ENCODE results near the gene ARHGAP26. TPM values are rescaled to one million over a fixed set of nuclear protein-coding genes. Genes with fewer than 3 reads are reported as not detected.
A peak's percentile ranks its signal among the peaks of the same experiment; 100 is the strongest.

The ARHGAP26 gene
- total and polyA plus RNA-seq, 10 donors, result 4.2 to 148 (median 55.5) TPM

- Histone ChIP-seq H3K27ac (peak overlapping the region; percentile 68 to 90 (median 84)), H3K36me3 (no peaks in the 10 kb centered on the region), H3K4me3 (peak overlapping the region in 2 of 8 donors; percentile 4 to 60), H3K4me1 (peaks cover 12 to 92% (median 68%) of the 10 kb centered on the region in 6 donors), H3K27me3 (replicated peaks in 1 of 7) (no peaks in the 10 kb centered on the region), H3K9me3 (no peaks in the 10 kb centered on the region)
- intact Hi-C loops (cut with DNase I; ENCODE audit: low total_unique reads), result no loop called here
- 37 to 49% (median 38%) methylated on average over 7 to 8 of the region's 8 CpGs for WGBS, 5 donors
- DNase-seq, result peak; percentile 74
- no peak for TF ChIP-seq POLR2A (IDR thresholded peaks at IDR 0.05)
- no peak for TF ChIP-seq POLR2AphosphoS5 (IDR thresholded peaks at IDR 0.05)
These were observed 231.7 kb downstream of the ARHGAP26 start for GRCh38 chr5:143001764-143002351.

- TF ChIP-seq POLR2AphosphoS5 (IDR thresholded peaks at IDR 0.05), result peak in 1 of 3 donors; percentile 72
- TF ChIP-seq CTCF (IDR thresholded peaks at IDR 0.05 in 8 of 11, conservative IDR thresholded peaks at IDR 0.05 in 3 of 11), result peak in 10 of 11 experiments; percentile 33 to 65 (median 58)
- no peak for TF ChIP-seq POLR2A (IDR thresholded peaks at IDR 0.05)
These were observed 232.5 kb downstream of the ARHGAP26 start for GRCh38 chr5:143002459-143003327.

GRCh38 chr5:143003328-143003636, 233.1 kb downstream of the ARHGAP26 start:
- Histone ChIP-seq H3K4me3 (peak overlapping the region in 1 of 8 donors; percentile 60), H3K27ac (peak overlapping the region; percentile 54 to 90 (median 84)), H3K9me3 (no peaks in the 10 kb centered on the region), H3K36me3 (no peaks in the 10 kb centered on the region), H3K27me3 (replicated peaks in 1 of 7) (no peaks in the 10 kb centered on the region), H3K4me1 (peaks cover 14 to 92% (median 64%) of the 10 kb centered on the region in 6 donors)
- intact Hi-C loops (cut with DNase I; ENCODE audit: low total_unique reads), result no loop called here
- 76 to 83% (median 80%) methylated on average over 3 of the region's 3 CpGs for WGBS, 5 donors
- TF ChIP-seq CTCF (IDR thresholded peaks at IDR 0.05 in 8 of 11, conservative IDR thresholded peaks at IDR 0.05 in 3 of 11) (peak in 1 of 11 experiments; percentile 2), POLR2A (IDR thresholded peaks at IDR 0.05) (no peak), POLR2AphosphoS5 (IDR thresholded peaks at IDR 0.05) (no peak)
- DNase-seq, result no peak

More at GRCh38 chr5:143002459-143003327, 232.5 kb downstream of the ARHGAP26 start:
- H3K27ac ChIP-seq, result peak overlapping the region; percentile 68 to 90 (median 84)
- peak; percentile 74 for DNase-seq
- H3K4me3 ChIP-seq, result peak overlapping the region in 2 of 8 donors; percentile 4 to 60
- WGBS, 5 donors, result 9 to 14% (median 10%) methylated on average over 7 of the region's 7 CpGs
- H3K9me3 ChIP-seq, result no peaks in the 10 kb centered on the region
- no peaks in the 10 kb centered on the region for H3K36me3 ChIP-seq
- H3K27me3 ChIP-seq (replicated peaks in 1 of 7), result no peaks in the 10 kb centered on the region
- peaks cover 12 to 92% (median 67%) of the 10 kb centered on the region in 6 donors for H3K4me1 ChIP-seq
- intact Hi-C loops (cut with DNase I; ENCODE audit: low total_unique reads), result no loop called here

GRCh38 chr5:143004361-143005145, 234.4 kb downstream of the ARHGAP26 start:
- WGBS, 5 donors, result 44 to 74% (median 58%) methylated on average over 4 of the region's 4 CpGs
- Histone ChIP-seq H3K36me3 (no peaks in the 10 kb centered on the region), H3K27ac (peak overlapping the region in 7 of 8 donors; percentile 4 to 87 (median 43)), H3K9me3 (no peaks in the 10 kb centered on the region), H3K4me3 (peak overlapping the region in 1 of 8 donors; percentile 60), H3K4me1 (peaks cover 20 to 92% (median 69%) of the 10 kb centered on the region in 6 donors), H3K27me3 (replicated peaks in 1 of 7) (no peaks in the 10 kb centered on the region)
- TF ChIP-seq POLR2A (IDR thresholded peaks at IDR 0.05) (no peak), CTCF (IDR thresholded peaks at IDR 0.05 in 8 of 11, conservative IDR thresholded peaks at IDR 0.05 in 3 of 11) (no peak), POLR2AphosphoS5 (IDR thresholded peaks at IDR 0.05) (no peak)
- DNase-seq, result no peak
- intact Hi-C loops (cut with DNase I; ENCODE audit: low total_unique reads), result no loop called here
